Retinal pigment epithelial cell (primary cell): ENCODE data around the gene TLL1.
A peak's percentile ranks its signal among the peaks of the same experiment; 100 is the strongest.

Experiments used
- DNase-seq: peaks from one replicate; pipeline ENCODE4 v3.0.0-alpha.2; 2010; ENCODE audit warnings: low read depth
- H3K4me3 ChIP-seq: 2 replicates; pipeline ENCODE4 v1.5.1; 2011; ENCODE audit warnings: mild to moderate bottlenecking, low read length, control low read depth, moderate library complexity
- CTCF ChIP-seq: conservative IDR thresholded peaks from 2 replicates; pipeline ENCODE4 v1.5.1; 2011; ENCODE audit warnings: low read depth, low read length, control low read depth, inconsistent platforms

TLL1 gene

GRCh38 chr4:166077782-166078181 lies 204.7 kb downstream of the TLL1 start:
- DNase-seq: no peak
- no peak overlapping the region for H3K4me3 ChIP-seq
- TF ChIP-seq CTCF: no peak

GRCh38 chr4:166078383-166078782 lies 205.3 kb downstream of the TLL1 start:
- no peak for DNase-seq
- TF ChIP-seq CTCF: no peak
- H3K4me3 ChIP-seq: no peak overlapping the region

GRCh38 chr4:166078955-166079354 lies 205.9 kb downstream of the TLL1 start:
- no peak for TF ChIP-seq CTCF
- H3K4me3 ChIP-seq: no peak overlapping the region
- no peak for DNase-seq

GRCh38 chr4:166087569-166087968 lies 214.5 kb downstream of the TLL1 start:
- DNase-seq: no peak
- H3K4me3 ChIP-seq: no peak overlapping the region
- TF ChIP-seq CTCF: no peak

- H3K4me3 ChIP-seq: no peak overlapping the region
- no peak for TF ChIP-seq CTCF
- no peak for DNase-seq
These were observed 215.5 kb downstream of the TLL1 start for GRCh38 chr4:166088576-166088975.

- peak; percentile 16 for TF ChIP-seq CTCF
- no peak overlapping the region for H3K4me3 ChIP-seq
- peak; percentile 27 for DNase-seq
These were observed 218.1 kb downstream of the TLL1 start for GRCh38 chr4:166091146-166091545.

- H3K4me3 ChIP-seq: no peak overlapping the region
- DNase-seq: no peak
- TF ChIP-seq CTCF: peak; percentile 67
These were observed 219.0 kb downstream of the TLL1 start for GRCh38 chr4:166091912-166092510.
